ENCODE results near the gene TADA2A. TPM values are rescaled to one million over a fixed set of nuclear protein-coding genes. Genes with fewer than 3 reads are reported as not detected.

TADA2A gene
- total and polyA plus RNA-seq, 2 of the 8 experiments (the other 6 are each of a cell fraction or from before 2014, with no cell fraction given): 8.4 to 18.5 TPM

DNA sequence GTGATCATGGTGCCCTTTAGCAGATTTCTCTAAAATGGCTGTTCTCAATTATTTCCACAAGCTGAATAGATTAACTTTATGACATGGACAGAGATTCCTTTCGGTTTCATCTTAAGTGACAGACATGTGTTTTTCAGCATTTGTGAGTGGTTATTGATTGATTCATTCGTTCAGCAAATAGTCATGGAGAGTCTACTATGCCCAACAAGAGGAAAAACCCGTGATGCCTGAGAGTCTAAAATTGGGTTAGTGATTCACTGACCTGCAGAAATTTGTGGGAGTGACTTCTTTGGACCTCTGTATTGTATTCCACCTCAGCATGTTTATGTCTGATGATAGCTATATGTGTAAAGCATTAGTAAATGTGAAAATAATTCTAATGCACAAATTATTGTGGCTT is 55.0 kb downstream of the TADA2A start (continued):
- TF ChIP-seq KDM4A (IDR thresholded peaks at IDR 0.05; ENCODE audit: low read depth, low read length, severe bottlenecking): no peak
- TF ChIP-seq, protein P1, sequence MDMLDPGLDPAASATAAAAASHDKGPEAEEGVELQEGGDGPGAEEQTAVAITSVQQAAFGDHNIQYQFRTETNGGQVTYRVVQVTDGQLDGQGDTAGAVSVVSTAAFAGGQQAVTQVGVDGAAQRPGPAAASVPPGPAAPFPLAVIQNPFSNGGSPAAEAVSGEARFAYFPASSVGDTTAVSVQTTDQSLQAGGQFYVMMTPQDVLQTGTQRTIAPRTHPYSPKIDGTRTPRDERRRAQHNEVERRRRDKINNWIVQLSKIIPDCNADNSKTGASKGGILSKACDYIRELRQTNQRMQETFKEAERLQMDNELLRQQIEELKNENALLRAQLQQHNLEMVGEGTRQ (IDR thresholded peaks at IDR 0.05; ENCODE audit: low read length): no peak
- no peak for TF ChIP-seq BACH1 (IDR thresholded peaks at IDR 0.05; ENCODE audit: low read length)
- TF ChIP-seq, protein P2, sequence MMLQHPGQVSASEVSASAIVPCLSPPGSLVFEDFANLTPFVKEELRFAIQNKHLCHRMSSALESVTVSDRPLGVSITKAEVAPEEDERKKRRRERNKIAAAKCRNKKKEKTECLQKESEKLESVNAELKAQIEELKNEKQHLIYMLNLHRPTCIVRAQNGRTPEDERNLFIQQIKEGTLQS (IDR thresholded peaks at IDR 0.05; ENCODE audit: insufficient read depth, low read depth, low read length): no peak
- TF ChIP-seq, protein P3, sequence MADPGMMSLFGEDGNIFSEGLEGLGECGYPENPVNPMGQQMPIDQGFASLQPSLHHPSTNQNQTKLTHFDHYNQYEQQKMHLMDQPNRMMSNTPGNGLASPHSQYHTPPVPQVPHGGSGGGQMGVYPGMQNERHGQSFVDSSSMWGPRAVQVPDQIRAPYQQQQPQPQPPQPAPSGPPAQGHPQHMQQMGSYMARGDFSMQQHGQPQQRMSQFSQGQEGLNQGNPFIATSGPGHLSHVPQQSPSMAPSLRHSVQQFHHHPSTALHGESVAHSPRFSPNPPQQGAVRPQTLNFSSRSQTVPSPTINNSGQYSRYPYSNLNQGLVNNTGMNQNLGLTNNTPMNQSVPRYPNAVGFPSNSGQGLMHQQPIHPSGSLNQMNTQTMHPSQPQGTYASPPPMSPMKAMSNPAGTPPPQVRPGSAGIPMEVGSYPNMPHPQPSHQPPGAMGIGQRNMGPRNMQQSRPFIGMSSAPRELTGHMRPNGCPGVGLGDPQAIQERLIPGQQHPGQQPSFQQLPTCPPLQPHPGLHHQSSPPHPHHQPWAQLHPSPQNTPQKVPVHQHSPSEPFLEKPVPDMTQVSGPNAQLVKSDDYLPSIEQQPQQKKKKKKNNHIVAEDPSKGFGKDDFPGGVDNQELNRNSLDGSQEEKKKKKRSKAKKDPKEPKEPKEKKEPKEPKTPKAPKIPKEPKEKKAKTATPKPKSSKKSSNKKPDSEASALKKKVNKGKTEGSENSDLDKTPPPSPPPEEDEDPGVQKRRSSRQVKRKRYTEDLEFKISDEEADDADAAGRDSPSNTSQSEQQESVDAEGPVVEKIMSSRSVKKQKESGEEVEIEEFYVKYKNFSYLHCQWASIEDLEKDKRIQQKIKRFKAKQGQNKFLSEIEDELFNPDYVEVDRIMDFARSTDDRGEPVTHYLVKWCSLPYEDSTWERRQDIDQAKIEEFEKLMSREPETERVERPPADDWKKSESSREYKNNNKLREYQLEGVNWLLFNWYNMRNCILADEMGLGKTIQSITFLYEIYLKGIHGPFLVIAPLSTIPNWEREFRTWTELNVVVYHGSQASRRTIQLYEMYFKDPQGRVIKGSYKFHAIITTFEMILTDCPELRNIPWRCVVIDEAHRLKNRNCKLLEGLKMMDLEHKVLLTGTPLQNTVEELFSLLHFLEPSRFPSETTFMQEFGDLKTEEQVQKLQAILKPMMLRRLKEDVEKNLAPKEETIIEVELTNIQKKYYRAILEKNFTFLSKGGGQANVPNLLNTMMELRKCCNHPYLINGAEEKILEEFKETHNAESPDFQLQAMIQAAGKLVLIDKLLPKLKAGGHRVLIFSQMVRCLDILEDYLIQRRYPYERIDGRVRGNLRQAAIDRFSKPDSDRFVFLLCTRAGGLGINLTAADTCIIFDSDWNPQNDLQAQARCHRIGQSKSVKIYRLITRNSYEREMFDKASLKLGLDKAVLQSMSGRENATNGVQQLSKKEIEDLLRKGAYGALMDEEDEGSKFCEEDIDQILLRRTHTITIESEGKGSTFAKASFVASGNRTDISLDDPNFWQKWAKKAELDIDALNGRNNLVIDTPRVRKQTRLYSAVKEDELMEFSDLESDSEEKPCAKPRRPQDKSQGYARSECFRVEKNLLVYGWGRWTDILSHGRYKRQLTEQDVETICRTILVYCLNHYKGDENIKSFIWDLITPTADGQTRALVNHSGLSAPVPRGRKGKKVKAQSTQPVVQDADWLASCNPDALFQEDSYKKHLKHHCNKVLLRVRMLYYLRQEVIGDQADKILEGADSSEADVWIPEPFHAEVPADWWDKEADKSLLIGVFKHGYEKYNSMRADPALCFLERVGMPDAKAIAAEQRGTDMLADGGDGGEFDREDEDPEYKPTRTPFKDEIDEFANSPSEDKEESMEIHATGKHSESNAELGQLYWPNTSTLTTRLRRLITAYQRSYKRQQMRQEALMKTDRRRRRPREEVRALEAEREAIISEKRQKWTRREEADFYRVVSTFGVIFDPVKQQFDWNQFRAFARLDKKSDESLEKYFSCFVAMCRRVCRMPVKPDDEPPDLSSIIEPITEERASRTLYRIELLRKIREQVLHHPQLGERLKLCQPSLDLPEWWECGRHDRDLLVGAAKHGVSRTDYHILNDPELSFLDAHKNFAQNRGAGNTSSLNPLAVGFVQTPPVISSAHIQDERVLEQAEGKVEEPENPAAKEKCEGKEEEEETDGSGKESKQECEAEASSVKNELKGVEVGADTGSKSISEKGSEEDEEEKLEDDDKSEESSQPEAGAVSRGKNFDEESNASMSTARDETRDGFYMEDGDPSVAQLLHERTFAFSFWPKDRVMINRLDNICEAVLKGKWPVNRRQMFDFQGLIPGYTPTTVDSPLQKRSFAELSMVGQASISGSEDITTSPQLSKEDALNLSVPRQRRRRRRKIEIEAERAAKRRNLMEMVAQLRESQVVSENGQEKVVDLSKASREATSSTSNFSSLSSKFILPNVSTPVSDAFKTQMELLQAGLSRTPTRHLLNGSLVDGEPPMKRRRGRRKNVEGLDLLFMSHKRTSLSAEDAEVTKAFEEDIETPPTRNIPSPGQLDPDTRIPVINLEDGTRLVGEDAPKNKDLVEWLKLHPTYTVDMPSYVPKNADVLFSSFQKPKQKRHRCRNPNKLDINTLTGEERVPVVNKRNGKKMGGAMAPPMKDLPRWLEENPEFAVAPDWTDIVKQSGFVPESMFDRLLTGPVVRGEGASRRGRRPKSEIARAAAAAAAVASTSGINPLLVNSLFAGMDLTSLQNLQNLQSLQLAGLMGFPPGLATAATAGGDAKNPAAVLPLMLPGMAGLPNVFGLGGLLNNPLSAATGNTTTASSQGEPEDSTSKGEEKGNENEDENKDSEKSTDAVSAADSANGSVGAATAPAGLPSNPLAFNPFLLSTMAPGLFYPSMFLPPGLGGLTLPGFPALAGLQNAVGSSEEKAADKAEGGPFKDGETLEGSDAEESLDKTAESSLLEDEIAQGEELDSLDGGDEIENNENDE (IDR thresholded peaks at IDR 0.05; ENCODE audit: insufficient replicate concordance, low read length): no peak
